NCI-H510A (cell line): ENCODE data around the gene INHBE.
"Not testable (repeated sequence)": the region's sequence is repeated elsewhere in the genome, so short reads cannot be mapped to it uniquely, and the experiment has no call there.

ENCODE experiments used
- DNase-seq: peaks from one replicate; lab custom pipeline; 2025; lab: John Stamatoyannopoulos, UW

The INHBE gene

GRCh38 chr12:57454566-57455373 lies at the start of gene INHBE:
Gene INHBE, plus strand, starts transcription at chr12:57455307. Its CDS starts 230 bp downstream, at chr12:57455537.
- peak; percentile 83 for DNase-seq

- no peak for DNase-seq
Measured at GRCh38 chr12:57410534-57410933, 44.6 kb upstream of the INHBE start.

- not testable (repeated sequence) for DNase-seq
Measured at GRCh38 chr12:57414160-57414559, 40.9 kb upstream of the INHBE start.

GRCh38 chr12:57415088-57415487 lies 40.0 kb upstream of the INHBE start:
- no peak for DNase-seq

- no peak for DNase-seq
Measured at GRCh38 chr12:57416039-57416996, 38.8 kb upstream of the INHBE start.

GRCh38 chr12:57418255-57418654 lies 36.9 kb upstream of the INHBE start:
- DNase-seq = no peak

- no peak for DNase-seq
Measured at GRCh38 chr12:57419495-57419894, 35.6 kb upstream of the INHBE start.

GRCh38 chr12:57420482-57420881 lies 34.6 kb upstream of the INHBE start:
- no peak for DNase-seq

- DNase-seq = not testable (repeated sequence)
Measured at GRCh38 chr12:57426948-57427347, 28.2 kb upstream of the INHBE start.

- DNase-seq = no peak
Measured at GRCh38 chr12:57428965-57429364, 26.1 kb upstream of the INHBE start.

- no peak for DNase-seq
Measured at GRCh38 chr12:57429473-57430111, 25.5 kb upstream of the INHBE start.

GRCh38 chr12:57430112-57430930 lies 24.8 kb upstream of the INHBE start:
- peak; percentile 85 for DNase-seq

GRCh38 chr12:57430931-57431566 lies 24.1 kb upstream of the INHBE start, which contains the start of gene R3HDM2:
Gene R3HDM2, minus strand, starts transcription at chr12:57431043. Its CDS starts 120,615 bp downstream, at chr12:57310428.
- peak; percentile 98 for DNase-seq

GRCh38 chr12:57431654-57432188 lies 23.4 kb upstream of the INHBE start:
- DNase-seq = no peak

GRCh38 chr12:57433370-57433769 lies 21.7 kb upstream of the INHBE start:
- DNase-seq = no peak

GRCh38 chr12:57434517-57435223 lies 20.4 kb upstream of the INHBE start, which contains the start of gene INHBC:
Gene INHBC, plus strand, starts transcription at chr12:57434784. Its CDS starts 103 bp downstream, at chr12:57434887.
- no peak for DNase-seq

- no peak for DNase-seq
Measured at GRCh38 chr12:57435293-57435692, 19.8 kb upstream of the INHBE start.

GRCh38 chr12:57438400-57438799 lies 16.7 kb upstream of the INHBE start:
- DNase-seq = no peak

GRCh38 chr12:57439762-57440266 lies 15.3 kb upstream of the INHBE start:
- no peak for DNase-seq
